Endothelial cell of umbilical vein (primary cell): ENCODE data around the gene NRGN. TPM values are rescaled to one million over a fixed set of nuclear protein-coding genes. Genes with fewer than 3 reads are reported as not detected.

Experiments used
- BruUV-seq: library from RNA; stranded (reverse); fragments of 400-500 nt; replicated peaks from 2 replicates; lab custom pipeline; 2021; lab: Mats Ljungman, UMichigan
- CTCF ChIA-PET: fragments of 300-600, 350-600 bp; sonication (Branson Sonifier 250); formaldehyde crosslinking; loops from one replicate; lab custom pipeline; 2021; ENCODE audit warnings: antibody characterized with exemption, inconsistent platforms; lab: Charles Lee
- POLR2A ChIA-PET: fragments of 300-600, 350-600 bp; sonication (Branson Sonifier 250); formaldehyde crosslinking; loops from one replicate; lab custom pipeline; 2021; ENCODE audit warnings: antibody characterized with exemption, inconsistent platforms; lab: Charles Lee
- DNase-seq: peaks from one replicate; pipeline ENCODE4 v3.0.0-alpha.2; 2011; ENCODE audit warnings: low read depth, low spot score
- FAIRE-seq: peaks from 2 replicates; lab custom pipeline; 2011; peaks lifted over from hg19 to GRCh38; lab: Jason Lieb, UNC
- H2AFZ ChIP-seq: 2 replicates; pipeline ENCODE4 v1.6.0; 2012; ENCODE audit warnings: low read depth, low read length, control low read depth, inconsistent platforms
- H3K27ac ChIP-seq: 2 replicates; pipeline ENCODE4 v1.5.1; 2011; ENCODE audit warnings: low read depth, mild to moderate bottlenecking, control low read depth, low read length, moderate library complexity; ENCODE audit not compliant: insufficient read depth
- H3K27me3 ChIP-seq, 2 experiments: 2 replicates each; pipeline versions ENCODE4 v1.6.0 to v1.6.1; 2011; ENCODE audit warnings: low read length in 2 of 2, mixed read lengths in 1 of 2; ENCODE audit not compliant: control insufficient read depth in 2 of 2, insufficient read depth in 2 of 2
- H3K36me3 ChIP-seq, 2 experiments: 2 replicates in 1 of 2; 3 replicates in 1 of 2; pipeline ENCODE4 v1.5.1; 2011; ENCODE audit warnings: low read length in 2 of 2, mild to moderate bottlenecking in 1 of 2, moderate library complexity in 1 of 2; ENCODE audit not compliant: control insufficient read depth in 2 of 2, insufficient read depth in 2 of 2; ENCODE audit errors: extremely low read depth in 1 of 2
- H3K4me1 ChIP-seq: 3 replicates; pipeline ENCODE4 v1.5.1; 2011; ENCODE audit warnings: mild to moderate bottlenecking, low read length; ENCODE audit not compliant: control insufficient read depth, insufficient read depth; ENCODE audit errors: extremely low read depth
- H3K4me2 ChIP-seq: 2 replicates; pipeline ENCODE4 v1.6.1; 2011; ENCODE audit warnings: low read length, control low read depth, mixed read lengths; ENCODE audit not compliant: insufficient read depth
- H3K4me3 ChIP-seq, 3 experiments: fragments of 200-600 bp in 1 of 3; sonication (generic), shearing (Covaris generic) in 1 of 3; replicated peaks in 1 of 3; 2 replicates each; pipeline ENCODE4 v1.5.1; 2011 to 2016; ENCODE audit warnings: control low read depth in 3 of 3, low read length in 3 of 3, mild to moderate bottlenecking in 2 of 3, inconsistent platforms in 1 of 3, low read depth in 1 of 3, moderate library complexity in 1 of 3; ENCODE audit not compliant: insufficient read depth in 1 of 3
- H3K79me2 ChIP-seq: 2 replicates; pipeline ENCODE4 v1.6.0; 2012; ENCODE audit warnings: low read length, inconsistent platforms; ENCODE audit not compliant: control insufficient read depth, insufficient read depth
- H3K9ac ChIP-seq: replicated peaks from 2 replicates; pipeline ENCODE3; 2011; ENCODE audit warnings: low read length, control low read depth; ENCODE audit not compliant: insufficient read depth; ENCODE audit errors: extremely low read depth
- H3K9me1 ChIP-seq: replicated peaks from 3 replicates; pipeline ENCODE4 v1.6.0; 2011; ENCODE audit warnings: mild to moderate bottlenecking, low read length; ENCODE audit not compliant: control insufficient read depth, insufficient read depth; ENCODE audit errors: extremely low read depth
- H3K9me3 ChIP-seq: replicated peaks from 2 replicates; pipeline ENCODE4 v1.5.1; 2012; ENCODE audit warnings: low read length, inconsistent platforms; ENCODE audit not compliant: control insufficient read depth, insufficient read depth
- H4K20me1 ChIP-seq: replicated peaks from 2 replicates; pipeline ENCODE3; 2011; ENCODE audit warnings: mild to moderate bottlenecking, low read length; ENCODE audit not compliant: control insufficient read depth, insufficient read depth; ENCODE audit errors: extremely low read depth
- CTCF ChIP-seq, 2 donors: IDR thresholded peaks; 1 replicate in 1 of 2; 2 replicates in 1 of 2; pipeline ENCODE4 v1.5.1; 2011; ENCODE audit warnings: low read length in 2 of 2, mild to moderate bottlenecking in 2 of 2, moderate library complexity in 2 of 2, control low read depth in 1 of 2, inconsistent platforms in 1 of 2, low read depth in 1 of 2; ENCODE audit not compliant: insufficient read depth in 1 of 2; ENCODE audit errors: extremely low read depth in 1 of 2
- EZH2 ChIP-seq: IDR thresholded peaks from 2 replicates; pipeline ENCODE4 v1.6.1; 2012; ENCODE audit warnings: borderline replicate concordance, low read depth, mild to moderate bottlenecking, moderate library complexity, low read length, inconsistent platforms; ENCODE audit not compliant: severe bottlenecking
- FOS ChIP-seq: IDR thresholded peaks from 2 replicates; pipeline ENCODE4 v1.6.1; 2011; ENCODE audit warnings: mild to moderate bottlenecking, low read length, moderate library complexity, borderline replicate concordance; ENCODE audit not compliant: insufficient read depth
- GATA2 ChIP-seq: IDR thresholded peaks from 2 replicates; pipeline ENCODE4 v1.7.0; 2011; ENCODE audit warnings: low read depth, mild to moderate bottlenecking, moderate library complexity, mixed read lengths, low read length; ENCODE audit not compliant: insufficient read length, insufficient read depth
- JUN ChIP-seq: IDR thresholded peaks from 2 replicates; pipeline ENCODE4 v1.6.1; 2011; ENCODE audit warnings: borderline replicate concordance, low read depth; ENCODE audit not compliant: insufficient read length, insufficient read depth
- MAX ChIP-seq: IDR thresholded peaks from 2 replicates; pipeline ENCODE4 v1.6.1; 2011; ENCODE audit not compliant: insufficient read depth, insufficient read length
- MYC ChIP-seq: IDR thresholded peaks from one replicate; pipeline ENCODE4 v1.6.1; 2011; ENCODE audit warnings: mild to moderate bottlenecking, low read depth, low read length
- POLR2A ChIP-seq: IDR thresholded peaks from 2 replicates; pipeline ENCODE4 v1.6.1; 2012; ENCODE audit warnings: low read depth, mild to moderate bottlenecking, control low read depth, low read length
- POLR2AphosphoS5 ChIP-seq: IDR thresholded peaks from 2 replicates; pipeline ENCODE4 v1.6.1; 2012; ENCODE audit warnings: low read depth, mild to moderate bottlenecking, control low read depth, low read length, moderate library complexity; ENCODE audit not compliant: insufficient read depth
- dilution Hi-C: fragments of 300-500 bp; cut with MboI; formaldehyde crosslinking; loops from one replicate; pipeline ENCODE4 v1.15.0; 2019; ENCODE audit warnings: low sequenced_read_pairs; ENCODE audit not compliant: extremely low pct_ligation_motif_present
- intact Hi-C: fragments of 100-400 bp; cut with micrococcal nuclease; formaldehyde crosslinking; loops from one replicate; pipeline ENCODE4 v1.10.0; 2022
- polyA plus RNA-seq, 4 experiments: library from polyadenylated mRNA; depleted of rRNA in 3 of 4; stranded (reverse) in 3 of 4; unstranded in 1 of 4; fragments of >200 nt; gene quantifications; 2 replicates each; pipeline versions ENCODE4 v1.2.1 to v1.2.3, GENCODE V29; 2011 to 2012; ENCODE audit warnings: missing spikeins in 1 of 4
- total RNA-seq: library from RNA; stranded (reverse); gene quantifications from 2 replicates; pipeline ENCODE4 v1.2.3, GENCODE V29; 2021

NRGN gene
- total and polyA plus RNA-seq, 2 donors (not counting 3 experiments of a cell fraction or from before 2014, with no cell fraction given), result 29.1 to 33.5 TPM

- Histone ChIP-seq H2AFZ (no peak overlapping the region), H3K9me1 (no peaks in the 10 kb centered on the region), H3K27ac (peak overlapping the region; percentile 70), H3K4me1 (peaks cover 40% of the 10 kb centered on the region), H3K4me2 (peak overlapping the region; percentile 49), H3K79me2 (no peaks in the 10 kb centered on the region), H4K20me1 (no peaks in the 10 kb centered on the region), H3K4me3 (peak overlapping the region in 2 of 3 experiments; percentile 36 to 46), H3K36me3 (no peaks in the 10 kb centered on the region), H3K27me3 (no peaks in the 10 kb centered on the region), H3K9ac (peak overlapping the region; percentile 37), H3K9me3 (no peaks in the 10 kb centered on the region)
- dilution Hi-C loops, result no loop called here
- POLR2A ChIA-PET, result interaction anchor here (1.3 to 5.0 kb wide), 4 partner anchors 12 to 73 kb away, joined by 6 to 67 read pairs (median 12); partner anchors contain the start of genes SIAE and SPA17
- TF ChIP-seq FOS (no peak), JUN (no peak), GATA2 (no peak), MYC (no peak), POLR2A (peak; percentile 72), EZH2 (no peak), CTCF (IDR thresholded peaks at IDR 0.05; ENCODE audit: extremely low read depth in 1 of 2, insufficient read depth in 1 of 2, low read depth in 1 of 2, low read length in 2 of 2) (peak; percentile 62 to 79), POLR2AphosphoS5 (peak; percentile 57), MAX (no peak)
- intact Hi-C loops, result loop anchor here (1.0 kb wide), 5 partner anchors 17 to 91 kb away; partner anchors contain the start of genes SIAE and SPA17
- BruUV-seq, result TSS peak; percentile 37
- CTCF ChIA-PET, result interaction anchor here (0.8 to 16.9 kb wide), 24 partner anchors 10 to 151 kb away, joined by 3 to 301 read pairs (median 5); partner anchors contain the start of genes ESAM, MSANTD2, ROBO3 and ROBO4
- DNase-seq (peak; percentile 93), FAIRE-seq (peak; percentile 93)
Measured at GRCh38 chr11:124746621-124747243, 7.0 kb downstream of the NRGN start.
